CD4-positive, alpha-beta T cell treated with Interleukin-15 for 1 hour (primary cell): Measurements from ENCODE around the gene KCNT1.

Experiments used
- DNase-seq: peaks from one replicate; pipeline ENCODE4 v3.0.0-alpha.2; 2020

KCNT1 gene

DNA sequence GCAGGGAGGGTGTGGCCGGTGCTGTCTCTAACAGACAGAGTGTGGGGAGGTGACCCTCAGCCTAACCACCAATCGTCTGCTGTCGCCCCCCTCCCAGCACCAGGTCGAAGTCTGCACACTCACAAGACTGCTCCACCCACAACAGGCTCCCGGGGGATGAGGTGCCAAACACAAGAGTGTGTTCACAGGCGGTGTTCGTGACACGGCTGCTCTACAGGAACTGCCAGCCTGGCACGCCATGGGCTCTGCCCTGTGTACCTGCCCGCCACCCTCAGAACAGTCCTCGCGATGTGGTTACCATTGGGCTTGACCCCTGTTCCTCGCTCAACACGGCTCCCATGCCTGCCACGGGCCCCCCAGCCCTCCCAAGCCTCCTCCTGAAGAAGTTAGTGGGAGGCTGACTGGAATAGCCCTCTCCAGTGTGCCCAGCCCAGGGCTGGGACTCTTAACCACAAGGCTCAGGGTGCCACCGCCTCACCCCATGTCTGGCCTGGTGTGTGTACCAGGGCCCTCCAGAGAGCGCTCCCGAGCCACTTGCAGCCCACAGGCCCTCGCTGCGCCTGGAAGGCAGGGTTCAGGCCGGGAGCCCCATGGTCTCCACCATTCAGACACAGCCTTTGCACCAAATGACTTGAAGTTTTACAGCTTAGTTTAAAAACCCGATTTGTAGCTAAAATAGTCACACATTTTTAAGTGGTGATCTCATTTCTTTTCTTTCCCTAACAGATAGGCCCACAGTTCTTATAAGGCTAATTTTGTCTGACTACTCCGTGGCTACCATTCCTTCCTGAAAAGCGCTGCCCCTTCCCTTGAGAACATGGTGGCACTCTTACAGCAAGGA, 102.8 kb downstream of the KCNT1 start:
- no peak for DNase-seq

DNA sequence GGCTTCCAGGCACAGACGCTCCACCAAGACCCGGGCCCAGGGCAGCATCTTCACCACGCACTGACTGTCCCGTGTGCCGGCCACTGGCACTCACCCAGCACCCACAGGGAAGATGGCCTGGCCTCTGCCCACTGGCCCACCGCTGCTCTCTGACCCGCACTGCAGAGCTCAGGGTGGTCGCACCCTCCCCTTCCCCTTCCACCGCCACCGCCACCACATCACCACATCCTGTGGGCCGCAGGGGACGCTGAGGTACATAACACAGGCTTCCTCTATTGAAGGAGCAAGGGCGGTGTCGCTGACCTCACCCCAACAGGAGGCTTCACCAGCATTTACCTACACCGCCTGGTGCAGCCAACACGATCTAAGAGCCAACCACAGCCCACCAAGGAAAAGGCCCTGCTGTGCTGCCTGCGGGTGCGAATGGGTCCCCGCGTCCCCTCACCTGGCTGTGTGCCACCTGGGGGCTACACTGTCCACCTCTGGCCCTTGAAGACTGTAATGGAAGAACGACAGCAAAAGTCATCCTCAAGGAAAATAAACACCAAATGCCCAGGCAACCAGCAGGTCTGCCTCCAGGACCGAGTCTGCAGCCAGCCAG, 103.5 kb downstream of the KCNT1 start:
- no peak for DNase-seq

DNA sequence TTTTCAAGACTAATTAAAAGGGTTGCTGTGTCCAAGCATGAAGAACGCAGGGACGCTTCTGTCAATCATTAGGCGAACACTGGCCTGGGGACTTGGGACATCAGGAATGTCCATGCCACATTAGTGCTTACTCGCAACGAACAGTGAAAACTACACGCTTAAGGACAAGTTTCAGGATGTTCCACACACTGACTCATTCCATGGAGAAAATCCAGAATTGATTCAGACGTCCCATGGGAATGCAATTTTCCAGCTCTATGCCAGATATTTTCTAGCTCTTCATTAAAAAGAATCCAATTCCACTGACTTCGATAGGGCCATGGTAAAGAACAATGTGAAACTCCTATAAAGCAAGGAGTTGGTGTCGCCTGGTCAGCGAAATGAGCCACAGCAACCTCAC, 107.2 kb downstream of the KCNT1 start:
- DNase-seq, result no peak

DNA sequence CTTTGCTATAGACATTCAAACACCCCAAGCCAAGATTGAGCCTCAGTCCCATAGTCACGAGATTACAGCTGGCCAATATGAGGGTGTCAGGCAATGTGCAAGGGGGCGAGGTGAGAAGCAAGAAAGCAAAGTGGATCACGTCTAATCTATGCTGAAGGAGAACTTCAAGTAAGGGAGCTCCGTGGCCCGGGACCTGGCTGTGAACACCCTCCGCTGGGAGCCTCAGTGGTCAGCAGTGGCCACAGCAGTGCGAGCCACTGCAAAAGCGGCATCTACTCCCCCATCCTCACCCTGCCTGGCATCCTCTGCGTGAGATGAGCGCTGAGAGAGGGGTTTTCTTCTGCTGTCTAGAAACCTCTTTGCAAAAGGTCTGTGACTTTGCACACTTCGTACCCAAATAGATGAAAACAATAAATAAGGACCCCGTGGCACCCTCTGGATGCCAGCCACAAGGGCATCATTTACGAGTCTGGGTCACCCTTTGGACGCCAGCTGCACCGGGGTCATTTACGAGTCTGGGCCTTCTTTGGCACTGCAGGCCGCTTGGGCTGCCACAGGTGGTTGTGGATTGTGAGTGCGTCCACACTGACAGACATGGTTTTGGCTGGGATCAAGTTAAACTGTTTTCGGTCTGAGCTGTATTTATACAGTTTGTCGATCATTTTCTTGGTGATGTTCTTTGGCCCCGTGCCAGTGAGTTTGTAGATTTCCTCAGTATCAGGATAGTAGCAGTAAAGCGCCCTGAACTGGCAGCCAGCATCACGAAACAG, 109.0 kb downstream of the KCNT1 start:
- DNase-seq, result no peak

DNA sequence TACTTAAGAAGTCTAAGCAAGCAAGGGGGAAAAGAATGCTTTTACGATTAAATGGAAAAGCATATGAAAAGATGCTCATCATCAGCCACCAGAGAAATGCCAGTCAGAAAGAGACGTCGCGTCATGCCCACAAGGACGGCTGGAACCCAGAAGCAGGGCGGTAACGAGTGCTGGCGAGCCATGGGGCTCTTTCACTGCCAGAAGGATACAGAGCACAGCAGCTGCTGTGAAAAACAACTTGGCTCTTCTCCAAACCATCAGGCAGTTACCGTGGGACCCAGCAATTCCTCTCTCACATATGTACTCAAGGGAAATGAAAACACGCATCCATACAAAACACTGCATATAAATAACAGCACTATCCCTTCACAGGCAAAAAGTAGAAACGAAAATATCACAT, 109.8 kb downstream of the KCNT1 start:
- no peak for DNase-seq

DNA sequence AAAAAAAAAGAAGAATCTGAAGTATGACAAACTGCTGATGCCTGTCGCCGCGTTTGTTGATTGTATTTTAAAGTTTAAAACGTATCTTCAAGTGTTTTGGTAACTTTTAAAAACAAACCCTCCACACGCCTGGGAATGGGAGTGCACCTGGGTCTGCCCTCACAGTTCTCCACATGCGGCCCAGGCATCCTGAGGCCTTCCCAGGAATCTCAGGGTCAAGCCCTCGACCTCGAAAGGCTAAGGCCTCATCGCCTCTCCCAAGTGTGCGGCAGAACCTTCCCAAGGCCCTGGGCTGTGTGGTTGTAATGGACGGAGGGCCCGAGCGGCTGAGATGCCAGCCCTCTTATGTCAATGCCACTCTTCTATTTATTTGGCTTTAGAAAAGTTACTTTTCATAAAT, 111.0 kb downstream of the KCNT1 start:
- no peak for DNase-seq

DNA sequence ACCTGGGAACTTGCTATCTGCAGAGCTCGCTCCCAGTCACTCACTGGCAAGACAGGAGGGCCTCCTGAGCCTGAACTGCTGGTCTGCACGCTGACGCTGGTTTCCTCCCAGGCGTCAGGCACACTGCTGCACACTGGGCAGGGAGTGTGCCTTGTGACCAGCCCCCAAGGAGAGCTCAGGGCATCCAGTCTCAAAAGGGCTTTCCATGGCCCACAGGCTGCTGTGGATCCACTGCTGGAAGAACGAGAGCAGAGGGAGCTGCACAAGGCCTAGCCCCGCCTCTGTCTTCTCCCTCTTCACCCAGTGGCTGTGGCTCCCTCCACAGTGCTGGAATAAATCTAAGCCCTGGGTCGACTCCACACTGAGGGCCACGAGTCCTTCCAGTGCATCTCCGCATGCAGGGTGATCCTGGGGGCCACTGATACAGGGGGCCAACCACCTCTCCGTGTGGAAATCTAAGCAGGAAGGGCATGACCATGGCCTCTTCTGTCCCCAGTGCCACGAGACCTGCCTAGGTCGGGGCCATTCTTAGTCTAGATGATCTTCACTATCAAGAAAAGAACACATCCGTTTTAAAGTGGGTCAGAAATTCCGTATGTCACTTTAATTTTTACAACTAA, 111.8 kb downstream of the KCNT1 start:
- no peak for DNase-seq

DNA sequence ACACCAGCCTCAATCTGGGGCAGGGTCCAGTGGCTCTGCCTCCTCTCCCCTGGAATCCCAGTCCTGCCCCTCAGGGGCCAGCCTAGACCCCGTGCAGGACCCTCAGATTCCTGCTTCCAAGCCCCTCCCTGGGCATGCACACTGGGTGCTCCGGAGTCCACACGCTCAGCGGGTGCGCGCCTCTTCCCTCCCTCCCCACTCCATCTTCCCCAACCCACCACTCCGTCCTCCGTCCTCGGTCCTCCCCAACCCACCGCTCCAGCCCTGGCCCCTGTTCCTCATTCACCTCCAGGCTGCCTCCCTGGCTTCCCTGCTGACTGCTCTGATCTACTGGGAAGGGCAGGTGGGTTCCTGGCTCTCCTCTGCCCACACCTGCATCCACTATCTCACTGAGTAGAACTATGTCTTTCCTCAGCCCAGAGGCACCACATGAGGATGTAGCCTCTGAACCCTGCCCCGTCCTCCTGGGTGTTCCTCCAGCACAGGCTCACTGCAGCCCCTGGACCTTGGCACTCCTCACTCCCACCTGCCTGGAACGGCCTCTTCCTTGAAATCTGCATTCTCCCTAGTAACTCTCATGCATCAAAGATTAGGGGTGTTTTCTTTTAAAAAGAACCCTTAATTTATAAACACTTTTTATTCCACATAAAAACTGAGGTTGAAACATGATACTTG, 112.6 kb downstream of the KCNT1 start:
- no peak for DNase-seq

DNA sequence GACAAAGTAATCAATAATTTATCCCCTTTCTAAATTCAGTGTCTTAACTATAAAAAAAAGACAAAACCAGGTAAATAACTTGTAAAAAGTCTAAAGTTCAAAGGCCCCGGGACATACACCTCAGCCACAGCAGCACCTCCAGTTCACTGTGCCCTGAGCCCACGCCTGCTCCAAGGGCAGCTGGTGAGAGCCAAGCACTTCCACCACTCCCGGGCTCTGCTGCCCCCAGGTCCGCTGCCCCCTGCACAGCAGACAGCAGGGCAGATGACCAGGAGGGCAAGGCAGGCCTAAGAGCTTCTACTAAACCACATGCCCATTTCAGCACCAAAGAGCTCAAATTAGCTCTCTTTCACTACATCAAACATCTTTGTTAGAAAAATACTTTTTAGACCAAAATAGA, 113.4 kb downstream of the KCNT1 start:
- no peak for DNase-seq

DNA sequence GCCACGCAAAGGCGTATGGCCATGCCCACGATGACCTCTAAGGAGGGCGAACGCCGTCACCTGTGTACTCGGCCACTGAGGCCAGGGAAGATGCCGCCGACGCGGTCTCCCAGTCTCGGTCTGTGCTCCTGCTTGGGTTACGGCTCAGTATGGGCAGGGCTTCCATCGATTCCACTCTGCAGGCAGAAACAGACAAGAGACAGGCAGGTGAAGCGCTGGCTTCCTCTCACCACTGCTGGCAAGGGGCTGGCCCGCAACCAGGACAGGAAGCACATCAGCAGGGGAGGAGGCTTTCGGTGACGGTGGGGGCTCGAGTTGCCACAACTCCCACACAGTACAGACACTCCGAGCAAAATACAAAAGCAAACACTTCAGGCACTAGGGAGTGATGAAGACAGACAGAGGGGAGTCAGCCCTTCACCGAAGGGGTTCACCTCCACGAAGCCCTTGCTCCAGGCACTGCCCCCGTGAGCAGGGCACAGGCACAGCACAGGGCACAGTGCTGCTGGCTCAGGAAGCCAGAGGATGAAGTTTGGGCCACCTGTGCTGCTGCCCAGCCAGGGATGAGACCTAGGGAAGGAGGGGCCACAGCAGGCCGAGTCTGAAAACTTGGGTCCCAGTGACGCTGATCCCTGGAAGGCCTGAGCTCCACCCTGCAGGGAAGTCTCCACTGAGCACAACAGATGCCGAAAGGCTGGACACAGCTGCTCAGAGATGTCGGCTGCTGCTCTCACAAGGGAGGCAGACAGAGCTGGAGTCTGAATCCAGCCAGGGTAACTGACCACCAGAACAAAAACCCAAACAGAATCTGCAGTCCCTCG, 114.1 kb downstream of the KCNT1 start:
- no peak for DNase-seq

DNA sequence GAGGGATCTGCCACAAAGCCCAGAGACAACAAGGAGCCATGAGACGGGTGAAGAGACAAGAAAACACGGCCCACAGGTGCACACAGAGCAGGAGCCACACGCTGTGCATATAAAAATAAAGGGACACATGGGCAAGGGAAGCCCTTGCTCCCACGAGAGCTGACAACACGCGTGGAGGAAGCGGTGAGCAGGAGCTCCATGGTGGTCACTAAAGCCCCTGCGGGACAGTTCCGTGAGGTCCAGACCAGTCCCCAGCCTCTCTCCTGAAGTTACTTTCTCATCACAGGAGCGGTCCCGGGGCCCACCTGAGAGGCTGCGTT, 114.6 kb downstream of the KCNT1 start:
- no peak for DNase-seq

DNA sequence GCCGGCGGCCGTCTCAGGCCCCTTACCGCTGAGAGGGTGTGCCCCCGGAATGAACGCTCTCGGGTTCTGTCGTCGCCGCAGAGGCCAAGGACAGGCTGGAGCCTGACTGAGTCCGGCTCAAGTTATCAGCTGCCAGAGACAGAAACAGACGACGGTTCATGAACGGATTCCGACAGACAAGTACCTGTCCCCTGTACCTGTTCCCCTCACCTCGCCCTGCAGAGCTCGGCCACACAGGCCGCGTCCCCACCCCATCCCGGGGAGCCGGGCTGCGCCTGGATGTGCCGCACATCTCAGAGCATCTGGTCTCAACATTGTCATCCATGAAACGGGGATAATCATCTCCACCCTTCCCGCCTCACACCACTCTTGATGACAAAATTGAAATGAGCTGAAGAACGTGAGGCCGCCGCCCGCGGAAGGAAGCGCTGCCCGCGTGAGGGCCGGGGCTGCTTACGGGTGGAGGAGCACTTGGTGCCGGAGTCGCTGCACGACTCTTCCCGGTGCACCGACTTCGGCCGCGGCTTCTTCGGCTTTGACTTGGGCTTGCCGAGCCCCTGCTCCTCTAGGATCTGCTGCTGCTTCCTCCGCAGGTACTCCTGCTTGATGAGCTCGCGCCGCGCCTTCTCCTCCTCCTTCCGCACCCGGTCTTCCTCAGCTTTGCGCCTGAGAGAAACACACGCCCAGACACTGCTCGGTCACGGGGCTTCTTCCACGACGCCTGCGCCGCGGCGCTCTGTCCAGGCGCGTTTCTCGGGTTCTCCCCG, 116.1 kb downstream of the KCNT1 start:
- DNase-seq, result no peak

DNA sequence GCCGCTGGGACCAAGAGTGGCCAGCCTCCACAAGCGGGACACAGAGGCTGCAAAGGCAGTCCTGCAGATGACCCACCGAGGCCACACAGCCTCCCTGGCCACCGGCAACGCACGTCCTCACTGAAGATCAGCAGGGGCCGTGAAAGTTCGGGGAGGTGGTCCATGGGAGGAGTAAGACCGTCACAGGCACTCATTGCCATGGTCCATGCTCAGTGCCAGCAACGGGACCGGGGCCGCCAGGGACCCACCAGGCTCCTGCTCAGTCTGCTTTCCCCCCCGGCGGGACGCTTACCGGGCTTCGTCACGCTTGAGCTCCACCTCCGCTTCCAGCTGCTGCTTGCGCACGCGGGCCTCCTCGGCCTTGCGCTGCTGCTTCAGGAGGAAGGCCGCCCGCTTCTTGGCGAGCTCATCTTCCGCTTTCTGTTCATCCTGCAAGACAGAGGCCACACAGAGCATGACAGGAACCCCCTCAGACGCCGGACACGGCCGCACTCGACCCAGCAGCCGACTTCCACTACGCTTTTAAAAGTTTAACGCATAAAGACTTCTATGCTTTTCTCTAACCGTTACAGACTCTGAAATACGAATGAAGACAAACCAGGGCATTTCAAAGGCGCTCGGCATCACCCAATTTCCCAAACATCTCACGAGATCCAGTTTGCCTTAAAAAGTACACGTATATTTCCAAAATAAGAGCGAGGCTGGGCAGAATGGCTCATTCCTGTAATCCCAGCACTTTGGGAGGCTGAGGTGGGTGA, 116.9 kb downstream of the KCNT1 start:
- no peak for DNase-seq

DNA sequence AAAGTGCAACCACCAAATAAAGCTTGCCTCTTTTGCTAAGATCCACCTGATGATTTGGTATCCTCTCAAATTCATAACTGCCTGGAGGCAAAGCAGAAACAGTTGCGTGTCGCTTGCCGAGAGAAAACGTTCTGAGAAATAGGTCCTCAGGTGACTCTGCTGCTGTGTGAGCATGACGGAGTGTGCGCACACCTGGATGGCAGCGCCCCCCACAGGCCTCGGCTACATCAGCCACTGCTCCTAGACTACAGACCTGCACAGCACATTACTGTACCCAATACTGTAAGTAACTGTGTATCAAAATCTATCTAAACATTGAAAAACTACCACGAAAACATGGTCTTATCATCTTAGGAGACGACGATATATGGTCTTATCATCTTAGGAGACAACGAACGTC, 117.9 kb downstream of the KCNT1 start:
- no peak for DNase-seq

DNA sequence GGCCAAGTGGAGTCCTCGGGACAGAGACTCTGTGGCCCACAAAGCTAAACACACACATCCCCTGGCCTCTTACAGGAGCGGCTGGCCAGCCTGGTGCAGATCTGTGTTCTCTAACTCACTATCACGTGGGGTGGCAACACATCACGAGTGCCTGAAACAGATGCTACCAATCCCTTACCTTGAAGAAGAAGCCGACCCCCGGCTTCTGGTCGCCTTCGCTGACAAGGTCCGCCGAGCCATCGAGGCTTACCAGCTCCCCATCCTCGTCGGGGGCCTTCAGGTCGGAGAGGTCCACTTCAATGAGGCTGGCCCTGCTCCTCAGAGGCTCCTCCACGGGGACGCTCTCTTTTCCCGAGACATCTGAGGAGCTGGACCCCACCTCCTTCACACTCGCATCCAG, 118.7 kb downstream of the KCNT1 start:
- no peak for DNase-seq

DNA sequence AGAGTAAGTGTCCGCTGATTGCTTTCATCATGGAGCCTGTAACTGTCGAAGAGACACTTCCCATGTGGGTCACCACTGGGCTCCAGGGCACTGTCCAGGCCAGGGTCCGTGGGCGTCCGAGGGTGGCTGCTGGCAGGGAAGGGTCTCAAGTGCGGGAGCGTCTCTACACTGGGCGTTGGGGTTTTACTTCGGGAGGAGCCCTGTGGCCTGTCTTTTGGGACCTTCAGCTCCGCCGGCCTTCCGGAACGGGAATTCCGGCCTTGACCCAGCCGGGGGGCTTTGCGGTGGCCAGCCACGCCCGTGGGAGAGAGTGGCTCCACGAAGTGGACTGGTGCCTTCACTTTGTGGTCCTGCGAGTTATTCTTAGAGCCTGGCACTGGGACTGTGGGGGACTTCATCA, 119.1 kb downstream of the KCNT1 start:
- DNase-seq, result no peak

DNA sequence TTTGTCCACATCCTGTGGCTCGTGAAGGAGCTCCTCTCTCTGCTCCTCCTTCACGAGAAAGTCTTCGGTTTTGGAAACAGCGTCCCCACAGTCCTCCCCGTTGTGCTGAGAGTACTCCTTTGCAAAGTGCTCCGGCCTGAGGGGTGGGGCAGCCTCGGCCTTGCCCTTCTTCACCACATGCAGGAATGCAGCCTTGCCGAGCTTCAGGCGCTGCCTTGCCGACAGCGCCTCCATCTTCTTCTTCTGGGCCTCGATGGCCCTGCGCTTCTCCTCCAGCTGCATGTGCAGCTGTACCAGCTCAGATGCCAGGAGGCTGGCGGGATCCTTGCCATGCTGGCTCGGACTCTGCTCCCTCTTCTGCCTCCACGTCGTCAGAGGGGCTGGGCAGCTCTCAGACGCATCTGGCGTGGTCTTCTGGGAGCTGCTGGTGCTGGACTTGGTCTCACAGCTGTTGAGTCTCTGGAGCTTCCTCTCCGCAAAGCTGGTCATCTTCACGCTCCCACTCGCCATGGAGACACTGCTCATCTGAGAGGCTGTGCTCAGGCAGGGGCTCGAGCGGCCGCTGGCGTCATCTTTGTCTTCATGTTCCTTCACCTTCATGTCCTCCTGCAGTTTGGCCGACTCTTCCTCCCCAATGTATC, 119.9 kb downstream of the KCNT1 start:
- no peak for DNase-seq

DNA sequence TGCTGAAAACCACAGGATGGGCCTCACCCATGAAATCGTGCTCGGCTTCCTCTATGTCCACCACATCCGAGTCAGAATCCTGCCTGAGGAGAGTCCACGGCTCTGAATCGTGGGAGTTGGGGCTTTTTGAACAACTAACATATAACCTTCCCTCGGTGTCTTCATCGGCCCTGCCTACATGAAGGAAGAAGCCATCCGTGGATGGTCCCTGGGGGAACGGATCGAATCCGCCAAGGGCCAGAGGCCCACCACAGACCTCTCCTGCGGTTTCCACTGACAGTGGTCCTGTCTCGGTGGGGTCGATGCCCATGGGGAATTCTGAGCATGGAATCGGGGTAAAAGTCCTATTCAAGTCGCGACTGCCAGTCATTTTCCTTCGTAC, 120.4 kb downstream of the KCNT1 start:
- DNase-seq, result no peak

DNA sequence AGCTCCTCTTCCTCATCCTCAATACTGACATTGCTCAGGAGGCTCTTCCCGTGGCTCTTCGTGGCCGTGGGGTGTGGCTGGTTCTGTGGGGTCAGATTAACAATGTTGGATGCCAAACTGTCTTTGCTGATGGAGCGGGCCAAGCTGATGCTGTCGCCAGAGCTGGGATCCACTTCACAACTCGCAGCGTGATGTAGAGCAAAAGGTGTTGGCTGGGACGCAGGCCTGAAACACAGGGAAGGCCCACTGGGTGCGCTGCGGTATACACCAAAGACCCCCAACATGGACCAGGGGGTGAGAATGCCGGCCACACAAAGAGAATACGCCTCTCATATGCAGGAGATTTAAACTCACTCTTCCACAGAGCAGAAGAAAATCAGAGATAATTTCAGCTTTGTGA, 121.1 kb downstream of the KCNT1 start:
- no peak for DNase-seq
